Rectal smooth muscle tissue (tissue), 1 donor: Measurements from ENCODE around the gene DNASE1L2.
"Not testable (repeated sequence)": the region's sequence is repeated elsewhere in the genome, so short reads cannot be mapped to it uniquely, and the experiment has no call there.

Source experiments
- H3K27ac ChIP-seq: one replicate; pipeline ENCODE4 v1.7.0; 2013; ENCODE audit warnings: low read depth, low read length, inconsistent platforms
- H3K27me3 ChIP-seq: one replicate; pipeline ENCODE4 v1.7.0; 2013; ENCODE audit warnings: low read length; ENCODE audit not compliant: control insufficient read depth, insufficient read depth
- H3K36me3 ChIP-seq: one replicate; pipeline ENCODE4 v1.7.0; 2013; ENCODE audit warnings: low read length; ENCODE audit not compliant: control insufficient read depth, insufficient read depth
- H3K4me1 ChIP-seq: one replicate; pipeline ENCODE4 v1.7.0; 2013; ENCODE audit warnings: low read length; ENCODE audit not compliant: control insufficient read depth, insufficient read depth
- H3K4me3 ChIP-seq: one replicate; pipeline ENCODE4 v1.7.0; 2013; ENCODE audit warnings: low read length
- H3K9ac ChIP-seq: one replicate; pipeline ENCODE4 v1.7.0; 2013; ENCODE audit warnings: low read length

Gene DNASE1L2

DNA sequence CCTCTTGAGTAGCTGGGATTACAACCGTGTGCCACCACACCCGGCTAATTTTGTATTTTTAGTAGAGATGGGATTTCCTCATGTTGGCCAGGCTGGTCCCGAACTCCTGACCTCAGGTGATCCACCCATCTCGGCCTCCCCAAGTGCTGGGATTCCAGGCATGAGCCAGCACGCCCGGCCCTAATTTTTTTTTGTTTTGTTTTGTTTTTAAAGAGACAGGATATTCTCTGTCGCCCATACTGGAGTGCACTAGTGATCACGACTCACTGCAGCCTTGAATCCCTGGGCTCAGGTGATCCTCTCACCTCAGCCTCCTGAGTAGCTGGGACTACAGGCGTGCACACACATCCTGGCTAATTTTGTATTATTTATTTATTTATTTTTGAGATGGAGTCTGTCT lies 4.1 kb downstream of the DNASE1L2 start:
- H3K36me3 ChIP-seq, result peaks cover 28% of the 10 kb centered on the region
- not testable (repeated sequence) for H3K4me1 ChIP-seq, H3K27me3 ChIP-seq, H3K4me3 ChIP-seq, H3K9ac ChIP-seq, H3K27ac ChIP-seq

DNA sequence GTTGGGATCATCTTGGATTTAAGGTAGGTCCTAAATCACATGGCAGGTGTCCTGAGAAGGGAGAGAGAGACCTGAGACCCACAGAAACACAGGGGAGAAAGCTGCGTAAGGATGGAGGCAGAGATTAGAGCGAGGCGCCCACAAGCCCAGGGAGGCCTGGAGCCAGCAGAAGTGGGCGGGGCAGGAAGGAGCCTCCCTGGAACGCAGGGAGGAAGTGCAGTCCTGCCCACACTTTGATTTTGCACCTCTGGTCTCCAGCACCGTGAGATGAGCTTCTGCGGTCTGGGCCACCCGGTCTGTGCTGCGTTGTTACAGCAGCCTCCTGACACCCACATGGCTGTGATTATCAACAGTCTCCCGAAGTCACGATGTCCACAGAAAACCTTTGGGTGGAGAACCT lies 6.4 kb downstream of the DNASE1L2 start:
- peaks cover 37% of the 10 kb centered on the region for H3K36me3 ChIP-seq
- no peak overlapping the region for H3K4me3 ChIP-seq
- H3K27ac ChIP-seq, result no peak overlapping the region

DNA sequence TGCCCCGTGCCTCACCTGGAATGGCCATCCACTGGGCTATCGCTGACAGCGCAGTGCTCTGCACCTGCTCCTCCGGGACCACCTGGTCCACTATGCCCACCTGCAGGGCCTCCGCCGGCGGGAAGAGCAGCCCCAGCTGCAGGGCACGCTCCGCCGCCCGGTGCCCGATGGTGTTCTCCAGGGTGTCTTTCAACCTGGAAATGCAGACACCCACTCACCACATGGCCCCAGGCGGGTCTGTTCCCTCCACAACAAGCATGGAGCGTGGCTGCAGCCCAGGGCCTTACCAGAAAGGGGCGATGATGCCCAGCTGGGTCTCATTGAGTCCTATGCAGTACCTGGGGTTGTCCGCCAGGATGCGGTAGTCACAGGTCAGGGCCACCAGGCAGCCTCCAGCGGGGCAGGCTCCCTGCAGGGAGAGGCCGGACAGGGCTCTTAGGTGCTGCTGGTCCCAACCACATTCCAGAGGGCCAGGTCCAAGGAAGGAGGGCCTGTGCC lies 6.8 kb downstream of the DNASE1L2 start:
- Histone ChIP-seq H3K36me3 (peaks cover 37% of the 10 kb centered on the region), H3K27ac (no peak overlapping the region), H3K27me3 (no peaks in the 10 kb centered on the region), H3K9ac (no peak overlapping the region), H3K4me3 (no peak overlapping the region), H3K4me1 (no peaks in the 10 kb centered on the region)

More for the DNA sequence above, 6.4 kb downstream of the DNASE1L2 start:
- Histone ChIP-seq H3K4me1 (no peaks in the 10 kb centered on the region), H3K9ac (no peak overlapping the region), H3K27me3 (no peaks in the 10 kb centered on the region)

DNA sequence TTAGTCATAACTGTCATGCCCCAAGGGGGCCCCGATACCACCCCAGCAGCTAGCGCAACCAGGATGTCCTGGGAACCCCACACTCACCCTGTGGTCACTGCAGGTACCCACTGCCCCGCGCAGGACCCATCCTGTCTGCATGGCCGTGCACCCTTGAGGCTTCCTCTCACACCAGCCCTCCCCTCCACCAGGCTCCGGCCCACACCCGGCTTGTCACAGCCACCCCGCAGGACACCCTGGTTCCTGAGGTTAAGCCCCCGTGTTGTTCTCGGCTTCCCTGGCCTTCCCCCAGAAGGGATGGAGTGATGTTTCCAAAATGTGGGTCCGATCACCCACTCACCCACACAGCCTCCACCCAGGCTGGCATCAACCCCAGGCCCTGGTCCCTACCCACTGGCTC lies 7.5 kb downstream of the DNASE1L2 start:
- H3K36me3 ChIP-seq, result peaks cover 37% of the 10 kb centered on the region
- H3K4me3 ChIP-seq, result no peak overlapping the region
- H3K27ac ChIP-seq, result no peak overlapping the region
- H3K4me1 ChIP-seq, result no peaks in the 10 kb centered on the region
- no peaks in the 10 kb centered on the region for H3K27me3 ChIP-seq
- H3K9ac ChIP-seq, result no peak overlapping the region

DNA sequence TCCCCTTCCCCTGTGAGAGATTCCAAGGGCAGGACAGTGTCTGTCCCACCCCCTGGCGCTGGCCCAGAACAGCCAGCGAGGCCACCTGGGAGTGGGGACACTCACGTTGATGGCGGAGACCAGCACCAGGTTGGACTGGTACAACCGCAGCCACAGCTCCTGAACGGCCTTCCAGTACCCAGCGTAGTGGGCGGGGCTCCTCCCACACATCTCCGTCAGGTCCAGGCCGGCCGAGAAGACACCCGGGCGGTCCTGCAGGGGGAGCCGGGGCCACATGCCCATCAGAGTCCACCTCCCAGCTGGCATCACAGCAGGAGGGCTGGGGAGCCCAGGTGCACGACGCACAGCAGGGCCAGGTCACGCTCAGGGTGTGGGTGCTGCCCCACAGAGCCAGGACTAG lies 8.1 kb downstream of the DNASE1L2 start:
- H3K4me3 ChIP-seq, result no peak overlapping the region
- no peak overlapping the region for H3K27ac ChIP-seq
- H3K27me3 ChIP-seq, result no peaks in the 10 kb centered on the region
- no peaks in the 10 kb centered on the region for H3K4me1 ChIP-seq
- no peak overlapping the region for H3K9ac ChIP-seq
- peaks cover 37% of the 10 kb centered on the region for H3K36me3 ChIP-seq

DNA sequence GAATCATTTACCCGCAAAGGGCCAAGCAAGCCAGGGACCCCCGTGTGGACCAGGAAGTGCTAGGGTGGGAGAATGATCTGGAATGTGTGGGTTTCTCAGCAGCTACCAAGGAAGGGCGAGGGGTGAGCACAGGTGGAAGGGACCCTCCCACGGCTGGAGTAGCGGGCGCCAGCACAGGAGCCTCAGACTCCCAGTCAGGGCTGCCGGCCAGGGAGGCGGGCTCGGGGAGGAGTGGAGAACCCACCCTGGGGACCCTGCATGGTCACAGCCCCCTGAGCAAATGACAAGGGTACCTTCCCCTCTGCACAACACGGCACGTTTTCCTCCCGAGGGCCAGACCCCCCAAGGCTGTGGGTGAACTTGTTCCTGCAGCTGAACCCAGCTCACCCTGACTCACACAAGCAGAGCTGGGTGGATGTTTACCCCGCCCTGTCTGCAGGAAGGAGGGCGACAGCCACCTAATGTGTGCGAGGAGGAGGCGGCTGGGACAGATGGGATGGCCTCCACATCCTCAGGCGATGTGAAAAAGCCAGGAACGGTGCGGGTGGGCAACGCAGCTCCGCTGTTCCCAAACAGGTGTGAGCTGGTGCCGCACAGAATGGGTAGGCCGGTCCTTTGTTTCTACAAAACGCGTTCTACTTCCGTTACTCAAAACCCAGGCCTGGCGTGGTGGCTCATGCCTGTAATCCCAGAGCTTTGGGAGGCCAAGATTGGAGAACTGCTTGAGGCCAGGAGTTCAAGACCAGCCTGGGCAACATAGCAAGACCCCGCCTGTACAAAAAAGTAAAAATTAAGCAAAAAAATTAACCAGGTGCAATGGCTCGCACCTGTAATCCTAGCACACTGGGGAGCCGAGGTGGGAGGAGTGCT lies 8.9 kb downstream of the DNASE1L2 start:
- Histone ChIP-seq H3K27ac (no peak overlapping the region), H3K4me1 (no peaks in the 10 kb centered on the region), H3K9ac (no peak overlapping the region), H3K27me3 (no peaks in the 10 kb centered on the region), H3K36me3 (peaks cover 37% of the 10 kb centered on the region), H3K4me3 (no peak overlapping the region)

DNA sequence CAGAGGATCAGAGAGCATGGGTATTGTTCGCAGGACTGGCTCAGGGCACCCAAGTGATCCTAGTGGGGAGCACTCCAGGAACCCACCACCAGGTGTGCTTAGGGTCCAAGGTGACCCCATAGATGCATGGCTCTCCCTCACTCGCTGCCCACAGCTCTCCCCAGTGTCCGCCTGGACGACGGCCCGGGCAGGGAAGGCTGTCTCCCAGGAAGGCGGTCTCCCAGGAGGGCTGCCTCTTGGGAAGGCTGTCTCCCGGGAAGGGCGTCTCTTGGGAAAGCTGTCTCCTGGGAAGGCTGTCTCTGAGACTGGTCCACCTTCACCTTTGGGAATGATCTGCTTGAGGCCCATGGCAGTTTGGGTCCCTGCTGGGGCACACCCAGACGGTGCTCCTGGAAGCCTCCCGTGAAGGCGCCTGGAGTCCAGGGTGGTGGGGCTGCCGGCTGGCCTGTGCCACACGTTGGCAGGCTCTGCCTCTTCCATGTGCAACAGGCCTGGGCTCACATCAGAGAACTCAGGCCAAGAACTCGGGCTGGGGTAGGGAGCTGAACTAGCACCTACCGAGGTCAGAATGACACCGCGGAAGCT lies 10.1 kb downstream of the DNASE1L2 start:
- H3K9ac ChIP-seq, result no peak overlapping the region

DNA sequence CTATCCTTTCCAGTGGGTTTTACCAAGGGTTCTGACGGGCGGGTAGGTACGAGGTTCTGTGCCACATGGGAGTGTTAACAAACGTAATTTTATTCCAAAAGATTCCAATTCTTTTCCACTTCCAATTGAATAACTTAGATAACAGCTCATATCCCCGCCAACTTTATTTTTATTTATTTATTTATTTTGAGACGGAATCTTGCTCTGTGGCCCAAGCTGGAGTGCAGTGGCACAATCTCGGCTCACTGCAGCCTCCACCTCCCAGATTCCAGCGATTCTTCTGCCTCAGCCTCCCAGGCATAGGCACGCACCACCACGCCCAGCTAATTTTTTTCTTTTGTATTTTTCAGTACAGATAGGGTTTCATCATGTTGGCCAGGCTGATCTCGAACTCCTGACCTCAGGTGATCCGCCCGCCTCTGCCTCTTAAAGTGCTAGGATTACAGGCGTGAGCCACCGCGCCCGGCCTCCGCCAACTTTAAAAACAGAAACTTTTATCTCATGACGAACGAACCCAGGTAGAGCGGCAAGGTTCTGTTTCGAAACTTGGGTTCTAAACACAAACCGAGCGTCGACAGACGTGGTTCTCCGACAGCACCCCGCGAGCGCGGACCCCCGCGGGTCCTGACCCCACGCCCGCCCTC lies 14.5 kb downstream of the DNASE1L2 start:
- H3K27me3 ChIP-seq, result no peaks in the 10 kb centered on the region
- peak overlapping the region; percentile 21 for H3K9ac ChIP-seq
- peak overlapping the region; percentile 88 for H3K27ac ChIP-seq
- H3K4me3 ChIP-seq, result peak overlapping the region; percentile 78
- peaks cover 10% of the 10 kb centered on the region for H3K4me1 ChIP-seq
- peaks cover 17% of the 10 kb centered on the region for H3K36me3 ChIP-seq

More for the DNA sequence above, 10.1 kb downstream of the DNASE1L2 start:
- Histone ChIP-seq H3K27me3 (no peaks in the 10 kb centered on the region), H3K27ac (no peak overlapping the region), H3K4me1 (peaks cover 4% of the 10 kb centered on the region), H3K4me3 (no peak overlapping the region), H3K36me3 (peaks cover 37% of the 10 kb centered on the region)

DNA sequence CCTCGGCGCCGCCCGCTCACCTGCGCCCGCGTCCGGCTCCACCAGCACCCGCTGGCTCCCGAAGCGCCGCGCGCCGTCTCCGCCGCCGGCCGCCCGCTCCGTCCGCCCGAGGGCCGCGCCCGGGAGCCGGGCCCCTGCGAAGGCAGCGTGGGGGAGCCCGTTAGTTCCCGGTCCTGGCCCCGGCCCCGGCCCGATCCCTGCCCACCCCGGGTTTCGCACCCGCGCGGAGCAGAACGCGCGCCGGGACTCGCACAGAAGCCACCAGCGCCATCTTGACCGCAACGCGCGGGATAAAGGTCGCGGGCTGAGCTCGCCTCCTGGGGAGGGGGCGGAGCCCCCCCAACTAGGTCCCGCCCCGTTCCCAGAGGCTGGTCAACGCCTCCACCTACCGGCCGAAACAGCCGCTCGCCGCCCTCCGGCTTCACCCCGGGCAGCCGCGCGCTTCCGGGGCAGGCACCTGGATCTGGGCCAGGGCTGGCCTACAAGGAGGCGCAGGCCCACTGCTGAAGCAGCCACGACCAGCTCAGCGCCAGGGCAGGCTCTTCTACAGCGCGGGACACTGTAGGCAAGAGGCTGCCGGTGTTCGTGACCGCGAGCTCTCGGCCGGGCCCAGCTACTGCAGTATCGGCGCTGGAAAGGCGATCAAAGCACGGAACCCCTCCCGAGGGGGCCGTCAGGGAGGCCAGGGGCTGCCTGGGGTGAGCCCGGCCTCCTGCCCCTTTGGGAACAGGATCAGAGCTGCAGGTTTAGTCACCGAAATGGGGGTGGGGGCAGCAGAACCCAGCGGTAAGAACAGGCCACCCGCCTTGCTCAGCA lies 15.3 kb downstream of the DNASE1L2 start, which contains the start of gene ECI1:
Gene ECI1 (minus strand): TSS at position 292 of the 816 bp plus-strand sequence. CDS start 21 bp downstream, at position 271.
- peak within 1 kb of the TSS; percentile 78 for H3K4me3 ChIP-seq
- H3K36me3 ChIP-seq, result peaks cover 15% of the 10 kb centered on the region
- H3K4me1 ChIP-seq, result peaks cover 10% of the 10 kb centered on the region
- H3K9ac ChIP-seq, result peak within 1 kb of the TSS; percentile 73
- no peaks in the 10 kb centered on the region for H3K27me3 ChIP-seq
- H3K27ac ChIP-seq, result peak within 1 kb of the TSS; percentile 88

DNA sequence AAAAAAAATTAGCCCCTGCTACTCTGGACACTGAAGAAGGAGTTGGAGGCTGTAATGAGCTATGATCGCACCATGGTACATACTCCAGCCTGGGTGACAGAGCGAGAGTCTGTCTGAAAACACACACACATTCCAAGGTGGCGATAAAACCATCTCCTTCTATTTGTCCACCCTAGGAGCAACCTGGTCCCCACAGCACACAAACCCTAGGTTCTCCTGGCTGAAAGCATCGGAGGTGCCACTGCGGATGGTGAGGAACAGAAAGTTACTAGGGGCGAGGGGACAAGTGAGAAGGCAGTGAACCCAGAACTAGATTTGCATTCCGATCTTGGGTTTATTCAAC lies 16.5 kb downstream of the DNASE1L2 start:
- H3K4me3 ChIP-seq, result no peak overlapping the region
- H3K27me3 ChIP-seq, result no peaks in the 10 kb centered on the region
- peaks cover 21% of the 10 kb centered on the region for H3K36me3 ChIP-seq
- H3K9ac ChIP-seq, result no peak overlapping the region
- H3K27ac ChIP-seq, result no peak overlapping the region
- peaks cover 10% of the 10 kb centered on the region for H3K4me1 ChIP-seq

DNA sequence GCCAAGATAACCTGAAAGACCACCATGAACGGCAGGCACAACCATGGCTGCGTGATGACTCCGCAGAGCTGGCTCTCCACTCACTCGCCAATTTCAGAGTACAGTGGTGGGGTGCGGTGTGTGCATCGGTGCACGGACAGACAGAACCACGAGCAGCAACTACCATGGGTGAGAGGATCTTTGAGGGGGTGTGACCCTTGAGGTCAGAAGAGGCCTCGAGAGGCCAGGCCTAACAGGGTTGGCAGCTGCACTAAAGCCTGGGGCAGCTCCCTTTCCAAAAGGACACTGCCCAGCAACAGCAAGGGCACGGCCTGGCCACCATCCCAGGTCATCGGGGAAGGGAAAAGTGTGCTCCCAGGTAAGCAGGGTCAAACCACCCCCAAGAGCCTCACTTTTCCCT lies 17.0 kb downstream of the DNASE1L2 start:
- no peak overlapping the region for H3K4me3 ChIP-seq
- H3K27me3 ChIP-seq, result no peaks in the 10 kb centered on the region
- H3K9ac ChIP-seq, result no peak overlapping the region
- peaks cover 10% of the 10 kb centered on the region for H3K4me1 ChIP-seq
- H3K36me3 ChIP-seq, result peaks cover 23% of the 10 kb centered on the region
- no peak overlapping the region for H3K27ac ChIP-seq
